ENCODE results near the gene TFAP2A.

Gene TFAP2A

DNA sequence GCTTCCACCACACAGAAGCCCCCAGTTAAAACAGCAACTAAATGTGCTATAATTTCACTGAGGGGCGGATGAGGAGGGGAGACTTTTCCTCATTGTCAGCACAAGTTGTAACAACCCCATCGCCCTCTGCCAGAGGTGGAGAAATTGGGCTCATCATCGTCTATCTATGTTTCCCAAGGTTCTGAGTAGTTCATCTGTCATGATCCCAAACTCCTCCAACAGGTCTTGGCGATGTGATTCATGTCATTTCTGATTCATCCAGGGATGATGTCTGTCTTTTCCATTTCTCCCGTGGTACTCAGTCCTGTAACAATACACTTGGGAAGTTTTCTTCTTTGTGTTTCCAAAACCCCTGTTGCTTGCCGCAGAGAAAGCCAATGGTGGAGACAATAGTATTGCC, 51.0 kb downstream of the TFAP2A start:
- Histone ChIP-seq H4K20me1 (ENCODE audit: low read depth, low read length) (no peaks in the 10 kb centered on the region), H3K9ac (ENCODE audit: low read length) (no peak overlapping the region), H3K27ac (ENCODE audit: low read depth, low read length) (no peak overlapping the region), H3K9me3 (ENCODE audit: insufficient read depth, low read length) (no peaks in the 10 kb centered on the region), H3K79me2 (ENCODE audit: insufficient read depth, low read length) (no peaks in the 10 kb centered on the region), H3K27me3 (ENCODE audit: low read length) (0 out of 2 replicates have a peak, but pooled peaks cover 4% of the 10 kb centered on the region), H3K36me3 (ENCODE audit: low read length) (no peaks in the 10 kb centered on the region), H3K4me3 (ENCODE audit: insufficient read depth, low read length, poor library complexity, severe bottlenecking) (no peak overlapping the region), H3K9me2 (replicated peaks; ENCODE audit: insufficient read depth, low read length) (no peaks in the 10 kb centered on the region), H3F3A (ENCODE audit: insufficient read depth) (no peaks in the 10 kb centered on the region), H2AFZ (ENCODE audit: low read depth, low read length, severe bottlenecking) (no peak overlapping the region), H3K4me2 (ENCODE audit: low read depth, low read length, poor library complexity, severe bottlenecking) (no peak overlapping the region)
- TF ChIP-seq, protein P1, sequence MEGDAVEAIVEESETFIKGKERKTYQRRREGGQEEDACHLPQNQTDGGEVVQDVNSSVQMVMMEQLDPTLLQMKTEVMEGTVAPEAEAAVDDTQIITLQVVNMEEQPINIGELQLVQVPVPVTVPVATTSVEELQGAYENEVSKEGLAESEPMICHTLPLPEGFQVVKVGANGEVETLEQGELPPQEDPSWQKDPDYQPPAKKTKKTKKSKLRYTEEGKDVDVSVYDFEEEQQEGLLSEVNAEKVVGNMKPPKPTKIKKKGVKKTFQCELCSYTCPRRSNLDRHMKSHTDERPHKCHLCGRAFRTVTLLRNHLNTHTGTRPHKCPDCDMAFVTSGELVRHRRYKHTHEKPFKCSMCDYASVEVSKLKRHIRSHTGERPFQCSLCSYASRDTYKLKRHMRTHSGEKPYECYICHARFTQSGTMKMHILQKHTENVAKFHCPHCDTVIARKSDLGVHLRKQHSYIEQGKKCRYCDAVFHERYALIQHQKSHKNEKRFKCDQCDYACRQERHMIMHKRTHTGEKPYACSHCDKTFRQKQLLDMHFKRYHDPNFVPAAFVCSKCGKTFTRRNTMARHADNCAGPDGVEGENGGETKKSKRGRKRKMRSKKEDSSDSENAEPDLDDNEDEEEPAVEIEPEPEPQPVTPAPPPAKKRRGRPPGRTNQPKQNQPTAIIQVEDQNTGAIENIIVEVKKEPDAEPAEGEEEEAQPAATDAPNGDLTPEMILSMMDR (IDR thresholded peaks at IDR 0.05; ENCODE audit: insufficient read depth, low read length, poor library complexity, severe bottlenecking) = no peak
- TF ChIP-seq EZH2phosphoT487 (conservative IDR thresholded peaks at IDR 0.05; ENCODE audit: low read length) = no peak

- H4K20me1 ChIP-seq (ENCODE audit: low read depth, low read length) = no peaks in the 10 kb centered on the region
- H3K4me2 ChIP-seq (ENCODE audit: low read depth, low read length, poor library complexity, severe bottlenecking) = no peak overlapping the region
- 0 out of 2 replicates have a peak, but pooled peaks cover 4% of the 10 kb centered on the region for H3K27me3 ChIP-seq (ENCODE audit: low read length)
- no peak overlapping the region for H3K4me3 ChIP-seq (ENCODE audit: insufficient read depth, low read length, poor library complexity, severe bottlenecking)
- no peaks in the 10 kb centered on the region for H3K79me2 ChIP-seq (ENCODE audit: insufficient read depth, low read length)
- H3K9me3 ChIP-seq (ENCODE audit: insufficient read depth, low read length) = no peaks in the 10 kb centered on the region
- no peak overlapping the region for H3K27ac ChIP-seq (ENCODE audit: low read depth, low read length)
- H2AFZ ChIP-seq (ENCODE audit: low read depth, low read length, severe bottlenecking) = no peak overlapping the region
- no peaks in the 10 kb centered on the region for H3F3A ChIP-seq (ENCODE audit: insufficient read depth)
- no peaks in the 10 kb centered on the region for H3K36me3 ChIP-seq (ENCODE audit: low read length)
- H3K9me2 ChIP-seq (replicated peaks; ENCODE audit: insufficient read depth, low read length) = no peaks in the 10 kb centered on the region
- TF ChIP-seq, protein P1 (IDR thresholded peaks at IDR 0.05; ENCODE audit: insufficient read depth, low read length, poor library complexity, severe bottlenecking) = no peak
- TF ChIP-seq EZH2phosphoT487 (conservative IDR thresholded peaks at IDR 0.05; ENCODE audit: low read length) = no peak
- H3K9ac ChIP-seq (ENCODE audit: low read length) = no peak overlapping the region
Measured at GRCh38 chr6:10362300-10362699, 52.6 kb downstream of the TFAP2A start.

GRCh38 chr6:10361428-10361827, 53.4 kb downstream of the TFAP2A start:
- Histone ChIP-seq H3K9me2 (replicated peaks; ENCODE audit: insufficient read depth, low read length) (no peaks in the 10 kb centered on the region), H3K9me3 (ENCODE audit: insufficient read depth, low read length) (no peaks in the 10 kb centered on the region), H3F3A (ENCODE audit: insufficient read depth) (no peaks in the 10 kb centered on the region), H3K4me2 (ENCODE audit: low read depth, low read length, poor library complexity, severe bottlenecking) (no peak overlapping the region), H3K27ac (ENCODE audit: low read depth, low read length) (no peak overlapping the region), H3K4me3 (ENCODE audit: insufficient read depth, low read length, poor library complexity, severe bottlenecking) (no peak overlapping the region), H3K36me3 (ENCODE audit: low read length) (no peaks in the 10 kb centered on the region), H2AFZ (ENCODE audit: low read depth, low read length, severe bottlenecking) (no peak overlapping the region), H4K20me1 (ENCODE audit: low read depth, low read length) (no peaks in the 10 kb centered on the region), H3K27me3 (ENCODE audit: low read length) (0 out of 2 replicates have a peak, but pooled peaks cover 4% of the 10 kb centered on the region), H3K79me2 (ENCODE audit: insufficient read depth, low read length) (no peaks in the 10 kb centered on the region), H3K9ac (ENCODE audit: low read length) (no peak overlapping the region)
- TF ChIP-seq EZH2phosphoT487 (conservative IDR thresholded peaks at IDR 0.05; ENCODE audit: low read length) = no peak
- TF ChIP-seq, protein P1 (IDR thresholded peaks at IDR 0.05; ENCODE audit: insufficient read depth, low read length, poor library complexity, severe bottlenecking) = no peak

Measured in SU-DHL-6 (cell line).